ENCODE results near the gene SMIM12. TPM values are rescaled to one million over a fixed set of nuclear protein-coding genes. Genes with fewer than 3 reads are reported as not detected.
"Not testable (repeated sequence)": the region's sequence is repeated elsewhere in the genome, so short reads cannot be mapped to it uniquely, and the experiment has no call there.

SMIM12 gene
- total RNA-seq, 1 donor from 2014 or later = 36.2 TPM

- no peak for ATAC-seq
- intact Hi-C loops (cut with DNase I) = loop anchor here (2.0 kb wide), 1 partner anchor 68 kb away; no protein-coding TSS in a partner anchor
- no peak for DNase-seq (ENCODE audit: low spot score)
Measured at GRCh38 chr1:34824817-34825454, 34.6 kb downstream of the SMIM12 start.

DNA sequence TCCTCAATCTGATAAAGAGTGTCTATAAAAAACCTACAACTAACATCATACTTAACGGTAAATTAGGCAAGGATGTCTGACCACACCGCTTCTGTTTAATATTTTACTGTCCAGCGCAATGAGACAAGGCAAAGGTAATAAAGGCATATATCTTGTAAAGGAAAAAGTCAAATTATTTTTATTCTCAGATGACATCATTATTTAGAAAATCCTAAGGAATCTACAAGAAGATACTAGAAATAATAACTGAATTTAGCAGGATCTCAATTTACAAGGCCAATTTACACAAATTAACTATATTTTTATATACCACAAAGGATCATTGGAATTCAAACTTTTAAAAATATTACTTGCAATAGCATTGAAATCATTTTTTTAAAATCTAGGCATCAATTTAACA, 37.3 kb downstream of the SMIM12 start:
- no peak for DNase-seq (ENCODE audit: low spot score)
- no peak for ATAC-seq

DNA sequence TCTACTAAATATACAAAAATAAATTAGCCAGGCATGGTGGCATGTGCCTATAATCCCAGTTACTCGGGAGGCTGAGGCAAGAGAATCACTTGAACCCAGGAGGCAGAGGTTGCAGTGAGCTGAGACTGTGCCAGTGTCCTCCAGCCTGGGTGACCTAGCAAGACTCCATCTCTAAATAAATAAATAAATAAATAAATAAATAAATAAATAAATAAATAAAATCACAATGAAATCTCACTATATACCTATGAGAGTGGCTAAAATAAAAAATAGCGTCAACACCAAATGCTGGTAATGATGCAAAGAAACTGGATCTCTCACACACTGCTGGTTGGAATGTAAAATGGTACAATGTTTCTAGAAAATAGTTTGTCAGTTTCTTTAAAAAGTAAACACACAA, 40.7 kb downstream of the SMIM12 start:
- DNase-seq (ENCODE audit: low spot score); ATAC-seq; intact Hi-C loops (cut with DNase I): not testable (repeated sequence)

More for the DNA sequence above, 37.3 kb downstream of the SMIM12 start:
- intact Hi-C loops (cut with DNase I) = no loop called here

DNA sequence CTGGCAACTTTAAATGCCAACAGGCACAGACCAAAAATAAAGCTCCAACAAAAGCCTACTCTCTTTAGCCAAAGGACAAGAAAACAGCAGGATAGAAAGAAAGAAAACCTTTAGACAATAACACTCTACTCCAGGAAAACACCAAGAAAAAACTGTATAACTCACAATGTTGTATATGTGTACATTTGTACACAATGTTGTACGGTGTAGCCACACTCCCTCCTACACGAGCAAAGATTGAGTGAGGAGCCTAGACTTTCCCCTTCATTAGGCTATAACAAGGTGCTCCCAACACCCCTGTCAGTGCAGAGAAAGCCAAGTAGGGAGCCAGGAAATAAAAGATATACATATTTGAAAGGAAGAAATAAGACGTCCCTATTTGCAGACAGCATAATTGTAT, 42.8 kb downstream of the SMIM12 start:
- intact Hi-C loops (cut with DNase I) = no loop called here
- no peak for ATAC-seq
- no peak for DNase-seq (ENCODE audit: low spot score)

DNA sequence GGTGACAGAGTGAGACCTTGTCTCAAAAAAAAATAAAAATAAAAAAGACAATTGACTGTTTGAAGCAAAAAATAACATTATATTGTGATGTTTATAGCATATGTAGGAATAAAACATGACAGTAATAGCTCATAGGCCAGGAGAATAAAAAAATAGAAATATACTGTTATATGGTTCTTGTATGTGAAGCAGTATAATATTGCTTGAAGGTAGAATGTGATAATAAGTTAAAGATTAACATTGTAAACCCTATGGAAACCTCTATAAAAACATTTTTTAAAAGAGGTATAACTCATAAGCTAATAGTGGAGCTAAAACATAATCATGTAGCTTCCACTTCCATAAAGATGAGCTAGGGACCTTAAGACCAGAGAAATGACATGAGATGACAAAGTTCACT, 43.2 kb downstream of the SMIM12 start:
- ATAC-seq = no peak
- intact Hi-C loops (cut with DNase I) = no loop called here
- DNase-seq (ENCODE audit: low spot score) = no peak

DNA sequence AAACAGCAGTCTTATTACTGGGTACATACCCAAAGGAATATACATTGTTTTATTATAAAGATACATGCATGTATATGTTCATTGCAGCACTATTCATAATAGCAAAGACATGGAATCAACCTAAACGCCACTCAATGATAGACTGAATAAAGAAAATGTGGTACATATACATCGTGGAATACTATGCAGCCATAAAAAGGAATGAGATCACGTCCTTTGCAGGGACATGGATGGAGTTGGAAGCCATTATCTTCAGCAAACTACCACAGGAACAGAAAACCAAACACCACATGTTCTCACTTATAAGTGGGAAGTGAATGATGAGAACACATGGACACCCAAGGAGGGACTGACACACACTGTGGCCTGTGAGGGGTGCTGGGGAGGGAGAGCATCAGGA, 48.8 kb downstream of the SMIM12 start:
- intact Hi-C loops (cut with DNase I); ATAC-seq; DNase-seq (ENCODE audit: low spot score): not testable (repeated sequence)

DNA sequence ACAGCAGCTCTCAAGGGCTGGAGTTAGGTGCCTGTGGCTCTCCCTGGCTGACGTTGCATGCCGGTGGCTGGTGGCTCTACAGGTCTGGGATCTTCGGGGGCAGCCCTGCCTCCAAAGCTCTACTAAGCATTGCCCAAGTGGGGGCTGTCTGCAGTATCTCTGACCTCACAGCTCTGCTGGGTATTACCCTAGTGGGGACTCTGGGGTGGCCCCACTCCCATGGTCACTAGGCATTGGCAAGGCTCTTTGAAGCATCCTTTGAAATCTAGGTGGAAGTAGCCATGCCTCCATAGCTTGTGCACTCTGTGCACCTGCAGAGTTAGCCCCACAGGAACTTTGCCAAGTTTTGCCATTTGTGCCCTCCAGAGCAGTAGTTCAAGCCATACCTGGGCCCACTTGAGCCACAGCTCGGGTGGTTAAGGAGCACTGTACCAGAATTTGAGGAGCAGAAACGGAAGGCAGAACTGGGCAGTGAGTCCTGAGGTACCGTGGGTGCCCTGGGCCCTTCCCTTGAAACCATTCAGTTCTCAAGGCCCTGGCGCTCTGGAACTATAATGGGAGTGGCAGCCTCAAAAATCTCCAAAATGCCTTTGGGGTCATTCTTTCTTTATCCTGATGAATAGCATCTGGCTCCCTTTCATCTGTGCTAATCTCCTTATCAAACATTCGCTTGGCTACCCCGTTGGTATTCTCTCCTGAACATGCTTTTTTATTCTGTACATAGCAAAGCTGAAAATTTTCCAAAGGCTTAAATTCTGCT, 51.3 kb downstream of the SMIM12 start:
- DNase-seq (ENCODE audit: low spot score) = no peak
- intact Hi-C loops (cut with DNase I) = no loop called here

GRCh38 chr1:34806396-34806795, 53.2 kb downstream of the SMIM12 start:
- ATAC-seq = no peak
- intact Hi-C loops (cut with DNase I) = no loop called here

More for the DNA sequence above, 51.3 kb downstream of the SMIM12 start:
- ATAC-seq = no peak

DNA sequence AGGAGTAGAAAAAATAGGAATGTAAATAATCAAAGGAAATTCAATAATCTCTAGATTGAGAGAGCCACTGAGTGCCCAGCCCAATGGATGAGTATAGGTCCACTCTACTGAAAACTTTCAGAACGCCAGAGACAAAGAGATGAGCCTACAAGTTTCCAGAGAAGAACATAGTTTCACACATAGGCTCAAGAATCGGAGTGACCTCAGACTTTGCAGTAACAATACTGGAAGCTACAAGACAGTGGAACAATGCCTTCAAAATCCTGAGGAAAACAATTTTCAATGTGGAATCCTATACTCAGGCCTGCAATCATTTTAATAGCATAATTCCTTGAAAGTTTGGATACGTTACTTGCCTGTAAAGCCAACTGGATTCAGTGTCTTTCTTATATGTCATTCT, 55.8 kb downstream of the SMIM12 start:
- ATAC-seq = no peak
- no peak for DNase-seq (ENCODE audit: low spot score)
- intact Hi-C loops (cut with DNase I) = no loop called here

More at GRCh38 chr1:34806396-34806795, 53.2 kb downstream of the SMIM12 start:
- DNase-seq (ENCODE audit: low spot score) = no peak

Other genes with a start within 250 kb of the SMIM12 start
- 0.36 TPM for gene GJB5, start 104.7 kb downstream of the SMIM12 start, total RNA-seq
- not detected for gene GJB4, start 100.0 kb downstream of the SMIM12 start, total RNA-seq
- gene GJB3, start 78.5 kb downstream of the SMIM12 start, total RNA-seq = 1.3 TPM
- gene GJA4, start 66.8 kb downstream of the SMIM12 start, total RNA-seq = 35.9 TPM
- 0.36 TPM for gene DLGAP3, start 69.9 kb upstream of the SMIM12 start, total RNA-seq
- gene TMEM35B, start 125.6 kb upstream of the SMIM12 start, total RNA-seq = 42.1 TPM
- 32.1 TPM for gene ZMYM6, start 172.2 kb upstream of the SMIM12 start, total RNA-seq
- gene ZMYM1, start 219.6 kb upstream of the SMIM12 start, total RNA-seq = 18.2 TPM

Measured in sciatic nerve (tissue), 2 donors.